ENCODE data around the gene INS.

INS gene

DNA sequence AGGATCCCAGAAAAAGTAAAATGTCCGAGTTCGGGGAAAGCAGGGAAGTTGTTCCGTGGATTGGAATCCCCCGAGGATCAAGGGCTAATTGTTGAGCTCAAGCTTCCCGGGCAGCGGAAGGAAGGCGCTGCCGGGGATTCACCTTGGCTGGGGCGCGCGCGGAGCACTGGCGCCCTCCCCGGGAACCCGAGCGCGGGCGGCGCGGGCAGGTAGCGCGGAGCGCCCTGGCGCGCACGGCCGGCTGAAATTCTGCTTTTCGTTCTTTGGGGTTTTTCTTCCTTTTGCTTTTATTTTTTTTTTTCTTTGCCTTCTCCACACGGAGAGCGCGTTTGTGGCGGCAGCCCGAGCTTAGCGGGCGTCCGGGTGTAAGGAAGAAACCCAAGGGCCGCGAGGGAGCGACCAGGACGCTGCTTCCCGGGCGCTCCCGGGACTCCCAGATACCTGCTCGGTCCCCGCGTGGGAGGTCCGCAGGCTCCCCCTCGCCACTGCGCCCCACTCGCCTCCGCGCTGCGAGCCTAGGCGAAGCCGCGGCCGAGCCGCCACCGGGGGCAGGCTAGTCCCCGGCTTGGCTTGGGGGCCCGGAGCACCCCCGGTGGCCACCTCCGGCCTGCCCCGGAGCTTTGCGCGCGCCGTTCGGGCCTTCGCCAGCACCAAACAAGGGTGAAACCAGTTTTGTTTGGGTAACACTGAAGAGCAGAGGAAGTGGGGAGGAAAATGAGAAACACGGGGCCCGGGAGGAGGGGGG is 17.0 kb downstream of the INS start:
- no peak for DNase-seq (ENCODE audit: low spot score)

DNA sequence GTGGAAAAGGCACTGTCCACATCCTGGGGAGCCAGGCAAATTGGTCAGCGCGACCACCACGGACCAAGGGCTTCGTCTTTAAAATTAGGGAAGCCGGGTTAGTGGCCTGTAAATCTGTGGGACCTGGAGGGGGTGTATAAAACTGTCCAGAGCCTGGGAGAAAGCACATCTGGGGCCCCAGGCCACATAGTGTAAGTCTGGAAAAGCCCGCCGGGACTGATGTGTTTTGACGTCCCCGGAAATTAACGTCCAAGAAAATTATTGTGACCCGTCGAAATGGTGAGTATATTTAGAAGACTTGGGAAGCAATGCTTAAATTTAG is 17.6 kb downstream of the INS start:
- DNase-seq (ENCODE audit: low spot score) = no peak

DNA sequence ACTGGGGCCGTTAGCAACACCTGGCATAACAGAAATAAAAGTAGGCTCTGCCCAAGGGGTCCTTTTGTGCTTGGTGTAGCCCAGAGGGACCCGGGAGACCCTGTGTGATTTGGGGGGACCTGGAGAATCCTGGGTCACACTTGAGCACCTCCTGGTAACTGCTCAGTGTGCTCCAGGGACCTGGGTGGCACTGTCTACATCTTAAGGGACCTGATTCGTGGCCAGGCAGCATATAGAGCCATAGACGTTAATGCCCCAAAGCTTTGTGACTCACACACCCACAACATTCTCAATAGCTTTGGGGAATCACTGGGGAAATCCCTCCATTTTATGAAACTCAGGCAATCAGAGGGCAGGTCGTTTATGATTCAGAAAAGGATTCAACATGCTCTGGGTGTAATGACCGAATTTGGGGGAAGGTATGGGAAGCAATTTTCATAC is 18.2 kb downstream of the INS start:
- DNase-seq (ENCODE audit: low spot score) = no peak

DNA sequence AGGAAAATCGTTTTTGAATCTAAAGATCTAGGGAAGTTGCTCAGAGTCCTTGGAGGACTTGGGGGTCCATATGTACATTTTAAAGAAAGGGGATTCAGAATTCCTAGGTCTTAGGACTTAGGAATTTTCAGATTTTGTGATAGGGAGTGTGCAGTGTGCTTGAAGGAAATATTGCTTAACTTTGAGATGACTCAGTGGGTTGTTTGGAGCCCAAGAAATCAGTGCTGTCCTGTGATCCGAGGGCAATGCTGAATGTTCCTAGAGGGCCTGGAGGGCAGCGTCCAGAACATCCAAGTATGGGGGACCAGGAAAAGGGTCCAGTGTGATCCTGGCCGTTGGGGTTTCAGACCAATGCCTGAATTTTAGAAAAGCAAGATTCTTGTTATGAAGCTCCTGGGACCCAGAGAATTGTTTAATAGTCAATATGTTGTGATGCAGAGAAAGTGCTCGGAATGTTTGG is 18.7 kb downstream of the INS start:
- DNase-seq (ENCODE audit: low spot score) = no peak

DNA sequence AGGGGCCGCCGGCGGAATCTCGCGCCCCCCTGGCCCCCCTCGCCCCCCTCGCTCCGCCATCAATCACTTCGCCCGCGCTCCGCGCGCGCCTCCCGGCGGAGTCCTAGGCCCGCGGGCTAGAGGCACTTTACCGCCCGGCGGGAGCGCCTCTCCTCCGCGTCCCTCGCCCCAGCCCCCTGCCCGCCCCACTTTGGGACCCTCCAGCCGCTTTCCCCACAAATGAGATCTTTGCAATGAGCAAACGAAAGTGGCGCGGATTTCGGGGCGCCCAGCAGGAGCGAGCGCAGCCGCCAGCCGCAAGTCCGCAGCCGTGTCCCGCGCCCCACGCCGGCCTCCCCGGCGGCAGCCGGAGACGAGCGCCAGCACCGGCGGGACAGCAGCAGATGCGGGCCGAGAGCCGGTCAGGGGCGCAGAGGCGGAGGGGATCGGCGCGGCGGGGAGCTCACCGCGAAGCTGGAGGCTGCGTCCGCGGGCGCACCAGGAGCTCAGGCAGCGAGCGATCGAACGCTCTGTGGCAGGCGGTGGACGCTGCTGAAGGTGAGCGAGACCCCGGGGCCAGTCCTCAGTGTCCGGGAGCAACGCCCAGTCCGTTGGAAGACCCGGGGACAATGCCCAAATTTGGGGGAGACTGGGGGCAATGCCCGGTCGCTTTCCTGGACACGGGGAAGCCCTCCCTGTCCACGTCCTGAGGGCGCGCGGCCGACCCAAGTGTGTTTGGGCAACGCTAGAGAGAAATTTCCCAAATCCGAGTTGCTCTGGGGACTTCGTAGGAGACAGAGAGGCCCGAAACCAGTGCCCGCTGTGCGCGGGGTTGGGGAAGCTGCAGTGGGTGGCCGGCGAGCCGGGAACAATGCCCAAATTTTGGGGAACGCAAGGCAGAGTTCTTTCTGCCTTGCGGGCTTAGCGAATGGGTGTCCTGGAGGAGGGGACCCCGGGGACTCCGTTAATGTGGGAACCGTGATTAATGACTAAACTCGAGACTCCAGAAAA is 20.3 kb downstream of the INS start:
- no peak for DNase-seq (ENCODE audit: low spot score)

DNA sequence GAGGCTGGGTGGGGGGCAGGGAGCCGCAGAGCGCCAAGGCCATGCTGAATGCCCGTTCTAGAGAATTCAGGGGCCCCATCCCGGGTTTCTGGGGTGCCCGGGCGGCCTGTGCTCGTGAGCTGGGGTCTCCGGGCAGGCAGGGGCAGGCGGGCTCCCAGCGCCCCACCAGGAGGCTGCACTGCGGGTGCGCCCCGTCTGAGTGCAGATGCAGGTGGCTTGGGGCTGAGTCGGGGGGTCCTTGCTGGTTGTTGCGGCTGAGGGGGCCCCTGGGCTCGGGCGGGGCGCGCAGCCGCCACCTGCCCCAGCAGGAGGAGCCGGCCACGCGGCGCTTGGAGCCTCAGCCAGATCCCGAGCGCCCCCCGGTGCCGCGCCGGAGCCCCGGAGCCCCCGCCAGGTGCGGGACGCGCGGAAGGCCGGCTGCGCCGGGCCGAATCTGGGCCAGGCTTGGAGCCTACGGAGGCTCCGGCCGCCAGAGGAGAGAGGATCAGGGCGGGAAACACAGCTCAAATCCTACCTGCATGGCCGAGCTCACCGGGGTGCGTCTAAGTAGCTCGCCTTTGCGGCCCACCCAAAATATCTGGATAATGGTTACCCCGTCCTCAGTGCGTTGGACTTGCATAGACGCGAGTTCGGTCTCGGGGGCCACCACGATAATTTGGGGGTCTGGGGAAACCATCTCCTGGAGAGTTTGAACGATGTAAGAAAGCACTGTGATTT is 21.2 kb downstream of the INS start:
- no peak for DNase-seq (ENCODE audit: low spot score)

DNA sequence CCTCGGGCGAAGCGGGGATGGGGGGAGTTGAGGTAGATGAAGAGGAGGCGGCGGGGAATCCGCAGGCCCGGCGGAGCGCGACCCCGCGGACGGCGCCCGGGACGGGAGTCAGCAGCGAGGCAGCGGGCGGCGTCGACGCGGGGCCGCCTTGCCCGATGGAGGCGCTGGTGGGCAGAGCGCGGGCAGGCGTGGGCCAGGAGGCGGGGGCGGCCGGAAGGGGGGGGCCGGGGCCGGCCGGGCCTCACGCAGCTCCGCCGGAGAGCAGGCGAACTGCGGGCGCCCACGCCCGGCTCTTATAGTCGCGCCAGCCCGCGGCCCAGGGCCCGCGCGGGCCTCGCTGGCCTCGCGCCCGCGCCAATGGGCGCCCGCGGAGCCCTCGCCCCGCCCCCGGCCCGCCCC is 21.9 kb downstream of the INS start, which contains the start of gene IGF2:
TSS of gene IGF2 (minus strand) at position 267 of the 399 bp plus-strand sequence. CDS start 3,866 bp downstream, outside the sequence.
- no peak for DNase-seq (ENCODE audit: low spot score)

DNA sequence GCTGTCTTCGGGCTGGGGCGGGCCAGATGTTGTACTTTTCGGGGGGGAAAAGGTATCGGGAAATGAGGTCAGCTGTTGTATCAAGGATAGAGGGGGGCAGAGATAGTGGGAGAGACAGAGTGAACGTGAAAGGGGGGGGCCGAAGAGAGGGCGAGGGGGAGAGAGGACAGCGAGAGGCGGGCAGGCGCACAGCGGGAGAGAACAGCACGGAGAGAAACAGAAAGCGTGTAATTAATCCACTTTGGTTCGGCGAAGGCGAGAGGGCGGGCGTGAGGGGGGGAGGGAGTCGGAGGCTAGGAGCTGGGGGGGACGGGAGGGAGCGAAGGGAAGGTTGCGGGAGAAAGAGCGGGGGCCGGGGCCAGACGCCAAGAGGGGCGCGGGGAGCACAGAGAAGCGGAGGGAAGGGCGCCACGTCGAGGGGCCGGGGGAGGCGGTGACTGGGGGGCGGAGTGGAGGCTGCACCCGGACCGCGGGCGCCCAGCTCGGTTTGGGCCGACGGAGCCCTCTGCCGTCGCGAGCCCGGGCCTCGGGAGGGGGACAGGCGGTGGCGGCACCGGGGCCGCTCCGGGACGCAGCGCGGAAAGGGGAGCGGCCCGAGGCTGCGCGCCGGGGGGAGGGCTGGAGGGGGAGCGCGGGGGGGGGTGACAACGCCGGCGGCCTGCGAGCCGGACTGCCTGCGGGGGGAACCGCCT is 22.4 kb downstream of the INS start:
- no peak for DNase-seq (ENCODE audit: low spot score)

DNA sequence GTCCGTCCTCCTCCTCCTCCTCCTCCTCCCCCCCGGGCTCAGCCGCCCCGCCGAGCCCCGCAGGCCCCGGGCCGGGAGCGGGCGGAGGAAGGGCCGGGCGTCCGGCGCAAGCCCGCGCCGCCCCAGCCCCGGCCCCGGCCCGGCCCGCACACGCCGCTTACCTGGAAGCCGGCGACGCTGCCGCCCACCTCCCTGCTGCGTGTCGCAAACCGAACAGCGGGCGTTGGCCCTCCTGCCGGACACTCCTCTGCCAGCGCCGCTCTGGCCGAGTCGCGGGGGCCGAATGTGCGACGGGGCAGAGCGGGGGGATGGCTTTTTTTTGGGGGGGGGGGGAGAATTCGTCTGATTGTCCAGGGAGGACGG is 23.0 kb downstream of the INS start:
- DNase-seq (ENCODE audit: low spot score) = no peak

DNA sequence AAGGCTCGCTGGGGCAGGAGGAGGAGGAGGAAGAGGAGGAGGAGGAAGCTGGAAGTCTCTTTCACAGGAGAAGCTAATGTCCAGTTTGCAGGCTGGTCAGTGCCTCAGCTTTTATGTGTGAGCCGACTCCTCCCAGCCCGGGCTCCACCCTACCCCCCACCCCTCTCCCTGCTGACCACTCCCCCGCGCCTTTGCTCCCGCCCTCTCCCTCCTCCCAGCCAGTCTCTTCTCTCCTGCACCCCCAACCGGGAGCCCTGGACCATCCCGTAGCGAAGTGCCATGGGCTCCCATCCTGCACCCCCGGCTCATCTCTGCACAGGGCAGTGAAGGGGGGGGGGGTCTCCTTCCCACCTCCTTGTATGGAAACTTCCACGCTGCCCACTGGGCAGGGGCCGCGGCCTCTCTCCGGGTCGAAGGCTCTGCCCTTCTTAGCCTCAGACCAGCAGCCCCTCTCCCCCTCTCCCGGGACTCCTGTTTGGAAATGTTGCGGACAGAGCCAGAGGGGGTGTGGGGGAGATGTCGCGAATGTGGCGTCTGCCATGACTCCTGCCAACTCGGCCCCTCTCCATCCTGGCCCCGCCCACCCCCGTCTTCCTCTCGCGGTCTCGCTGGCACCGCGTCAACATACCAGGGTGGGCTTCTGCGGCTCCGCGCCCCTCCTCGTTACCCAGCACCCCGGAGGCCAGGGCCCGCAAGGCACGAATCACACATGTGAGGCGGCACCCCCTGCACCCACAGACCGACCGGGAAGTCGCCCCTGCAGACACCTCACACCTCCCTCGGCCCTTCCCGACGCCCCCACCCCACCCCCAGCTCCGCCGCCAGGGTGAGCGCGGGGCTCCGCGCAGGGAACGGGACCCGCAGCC is 23.6 kb downstream of the INS start:
- DNase-seq (ENCODE audit: low spot score) = no peak

DNA sequence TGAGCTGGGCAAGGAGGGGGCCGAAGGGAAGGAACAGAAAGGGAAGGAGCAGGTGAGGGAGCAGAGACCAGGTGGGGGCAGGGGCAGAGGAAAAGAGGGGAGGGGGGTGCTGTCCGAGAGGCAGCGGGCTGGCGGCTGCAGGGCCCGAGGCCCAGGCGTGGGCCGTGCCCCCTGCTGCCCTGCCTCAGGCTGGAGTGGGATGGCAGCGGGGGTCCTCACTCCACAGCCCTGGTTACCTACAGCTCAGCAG is 24.1 kb downstream of the INS start:
- no peak for DNase-seq (ENCODE audit: low spot score)

DNA sequence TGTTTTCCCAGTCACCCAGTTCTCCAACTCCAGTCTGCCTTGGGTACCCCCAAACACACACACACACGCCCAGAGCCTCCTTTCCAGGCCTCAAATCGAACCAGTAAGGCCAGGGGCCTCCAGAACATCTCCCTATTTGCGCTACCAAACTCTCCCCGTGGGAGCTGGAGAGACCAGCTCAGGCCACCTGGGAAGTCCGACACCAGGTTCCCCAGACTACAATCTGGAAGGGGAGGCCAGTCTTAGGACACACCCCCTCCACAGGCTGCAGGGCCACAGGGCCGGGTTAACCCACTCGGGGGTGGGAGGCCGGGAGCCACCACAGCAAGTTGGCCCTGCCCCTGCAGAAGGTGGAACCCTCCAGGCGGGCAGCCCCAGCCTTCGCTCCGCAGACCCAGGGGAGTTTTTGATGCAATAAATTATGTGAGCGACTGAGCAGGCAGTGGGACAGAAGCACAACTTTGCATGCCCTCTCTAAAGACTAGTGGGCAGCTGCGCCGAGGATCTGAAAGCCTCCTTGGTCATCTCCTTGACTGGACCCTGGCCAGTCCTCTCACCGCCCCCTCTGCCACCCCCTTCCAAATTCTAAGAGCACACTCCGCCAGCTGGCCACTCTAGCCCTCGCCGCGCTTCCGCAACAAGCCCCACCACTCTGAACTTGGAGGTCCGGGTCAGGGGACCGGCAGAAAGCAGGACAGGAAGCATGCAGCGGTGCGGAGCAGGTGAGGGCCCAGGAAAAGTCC is 24.6 kb downstream of the INS start:
- DNase-seq (ENCODE audit: low spot score) = no peak

DNA sequence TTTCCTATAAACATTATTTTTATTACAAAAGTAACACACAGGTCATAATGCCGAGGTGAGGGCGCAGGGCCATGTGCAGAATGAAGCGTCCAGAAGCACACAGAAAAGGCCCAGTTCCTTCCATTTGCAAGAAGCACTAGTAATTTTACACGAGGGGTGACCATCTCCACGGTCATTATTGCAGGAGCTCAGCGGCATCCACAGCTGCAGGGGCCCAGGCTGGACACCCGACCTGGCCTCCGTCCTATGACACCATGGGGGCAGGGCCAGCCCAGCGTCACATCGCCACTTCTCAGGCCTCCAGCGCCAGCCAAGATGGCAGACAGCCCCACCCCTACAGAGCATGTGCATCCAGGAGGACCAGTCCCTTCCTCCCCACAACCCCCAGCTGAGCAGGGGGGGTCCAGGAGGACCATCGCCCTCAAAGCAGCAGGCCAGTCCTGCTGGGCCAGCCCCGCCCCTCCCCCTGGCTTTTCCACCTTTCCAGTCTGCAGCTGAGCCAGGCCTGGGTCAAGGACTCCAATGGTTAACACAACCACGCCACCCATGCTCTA is 25.3 kb downstream of the INS start:
- no peak for DNase-seq (ENCODE audit: low spot score)

DNA sequence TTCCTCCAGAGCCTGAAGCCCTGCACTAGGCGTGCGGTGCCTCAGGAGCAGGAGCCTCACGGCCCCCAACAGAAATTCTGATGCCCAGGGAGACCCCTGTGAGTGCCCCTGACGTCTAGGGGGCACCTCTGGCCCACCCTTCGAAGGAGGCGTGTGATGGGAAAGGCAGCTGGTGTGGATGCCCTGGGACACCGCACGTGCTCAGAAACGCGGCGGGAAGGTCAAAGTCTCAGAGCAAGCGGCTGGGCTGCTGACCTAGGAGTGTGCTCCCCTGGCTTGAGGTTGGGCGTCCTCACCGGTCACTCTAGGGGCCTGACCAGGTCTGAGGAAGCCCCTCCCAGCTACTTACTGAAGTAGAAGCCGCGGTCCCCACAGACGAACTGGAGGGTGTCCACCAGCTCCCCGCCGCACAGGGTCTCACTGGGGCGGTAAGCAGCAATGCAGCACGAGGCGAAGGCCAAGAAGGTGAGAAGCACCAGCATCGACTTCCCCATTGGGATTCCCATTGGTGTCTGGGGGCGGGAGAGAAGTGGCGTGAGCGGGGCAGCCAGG is 25.9 kb downstream of the INS start:
- no peak for DNase-seq (ENCODE audit: low spot score)

DNA sequence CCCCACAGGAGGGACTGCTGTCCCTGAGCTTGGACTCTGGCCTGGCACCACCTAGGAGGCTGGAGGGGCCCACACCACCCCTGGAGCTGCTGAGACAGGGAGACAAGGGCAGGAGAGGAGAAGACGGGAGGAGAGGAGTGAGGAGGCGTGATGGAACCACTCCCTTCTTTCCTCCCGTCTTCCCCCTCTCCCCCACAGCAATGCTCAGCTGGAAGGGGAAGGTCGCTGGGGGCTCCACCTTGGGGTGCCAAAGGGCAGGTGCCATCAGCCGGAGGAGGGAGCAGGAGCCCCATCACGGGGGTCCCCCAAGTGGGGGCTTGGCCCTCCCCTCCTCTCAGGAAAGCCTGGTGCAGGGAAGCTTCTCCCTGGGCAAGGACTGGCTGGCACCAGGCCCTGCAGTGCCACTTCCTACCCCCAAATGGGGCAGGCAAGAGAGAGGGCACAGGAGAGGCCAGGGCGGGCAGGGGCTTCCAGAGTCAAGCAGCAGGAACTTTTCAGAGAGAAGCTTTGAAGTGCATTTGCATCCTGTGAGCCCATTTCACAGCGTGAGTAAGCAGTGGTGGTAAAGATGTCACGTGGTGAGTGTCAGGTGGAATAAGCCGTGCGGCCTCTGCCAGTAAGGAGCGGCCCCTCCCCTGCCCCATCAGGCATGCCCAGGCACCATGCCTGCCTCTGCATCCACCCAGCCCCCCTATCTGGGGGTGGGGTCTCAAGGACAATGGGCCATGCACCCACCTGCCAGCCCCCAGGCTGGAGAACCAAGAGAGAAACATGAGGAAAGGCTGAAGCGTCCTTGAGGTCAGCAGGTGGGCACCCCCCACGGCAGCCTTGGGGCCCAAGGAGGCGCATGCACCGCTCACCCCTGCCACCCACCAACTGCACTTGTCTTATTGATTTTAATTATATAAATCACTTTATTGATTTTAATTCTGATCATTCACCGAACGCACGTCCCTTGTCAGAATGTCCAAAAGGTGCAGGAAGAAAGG is 26.7 kb downstream of the INS start:
- DNase-seq (ENCODE audit: low spot score) = no peak

DNA sequence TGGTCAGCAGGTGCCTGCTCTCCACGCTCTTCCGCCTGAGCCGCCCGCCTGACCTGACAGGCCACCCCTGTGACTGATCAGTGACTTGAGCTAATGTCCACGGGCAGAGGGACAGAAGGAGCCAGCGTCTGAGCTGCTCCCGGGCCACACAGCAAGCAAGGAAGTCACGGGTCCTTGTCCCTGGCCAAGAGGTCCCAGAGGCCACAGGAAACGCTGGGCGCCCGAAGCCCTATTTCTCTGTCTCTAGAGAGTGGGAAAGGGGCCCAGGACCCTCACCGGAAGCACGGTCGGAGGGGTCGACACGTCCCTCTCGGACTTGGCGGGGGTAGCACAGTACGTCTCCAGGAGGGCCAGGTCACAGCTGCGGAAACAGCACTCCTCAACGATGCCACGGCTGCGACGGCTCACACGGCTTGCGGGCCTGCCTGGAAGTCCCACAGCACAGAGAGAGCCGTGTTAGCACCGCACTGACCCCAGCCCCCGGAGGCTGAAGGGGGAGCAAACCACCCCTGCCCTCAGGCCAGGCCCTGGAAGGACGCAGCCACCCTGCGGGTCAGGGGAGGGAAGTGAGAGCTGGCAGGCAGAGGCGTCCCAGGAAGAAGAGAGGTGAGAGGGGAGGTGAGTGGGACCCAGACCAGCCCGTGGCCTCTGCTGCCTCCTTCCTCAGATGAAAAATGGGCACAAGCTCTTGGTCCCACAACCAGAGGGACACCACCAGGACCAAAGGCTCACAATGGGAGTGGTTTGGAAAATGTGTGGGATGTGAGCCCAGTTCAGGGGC is 27.6 kb downstream of the INS start:
- DNase-seq (ENCODE audit: low spot score) = no peak

DNA sequence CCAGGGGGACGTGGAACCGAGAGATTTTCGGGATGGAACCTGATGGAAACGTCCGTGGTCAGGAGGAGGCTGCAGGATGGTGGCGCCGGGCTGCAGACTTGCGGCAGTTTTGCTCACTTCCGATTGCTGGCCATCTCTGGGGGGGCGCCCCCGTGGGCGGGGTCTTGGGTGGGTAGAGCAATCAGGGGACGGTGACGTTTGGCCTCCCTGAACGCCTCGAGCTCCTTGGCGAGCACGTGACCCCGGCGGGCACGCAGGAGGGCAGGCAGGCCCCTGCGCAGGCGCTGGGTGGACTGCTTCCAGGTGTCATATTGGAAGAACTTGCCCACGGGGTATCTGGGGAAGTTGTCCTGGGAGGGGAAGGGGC is 28.2 kb downstream of the INS start:
- no peak for DNase-seq (ENCODE audit: low spot score)

DNA sequence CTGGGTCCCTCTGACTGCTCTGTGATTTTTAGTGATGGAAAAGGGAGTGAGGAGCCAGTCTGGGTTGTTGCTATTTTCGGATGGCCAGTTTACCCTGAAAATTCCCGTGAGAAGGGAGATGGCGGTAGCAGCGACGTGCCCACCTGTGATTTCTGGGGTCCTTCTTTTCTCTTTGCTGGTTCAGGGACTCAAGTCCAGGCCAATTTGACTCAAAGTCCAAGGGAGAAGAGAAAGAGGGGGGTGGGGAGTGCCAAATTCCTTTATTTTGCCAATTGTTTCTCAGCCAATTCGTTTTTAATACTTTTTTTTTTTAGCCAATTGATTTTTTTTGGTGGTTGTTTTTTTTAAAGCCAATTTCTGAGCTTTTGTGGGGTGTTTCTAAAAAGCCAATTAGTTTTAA is 28.8 kb downstream of the INS start:
- DNase-seq (ENCODE audit: low spot score) = no peak
